HL-60/S4 treated with phorbol 12-myristate 13-acetate at 8.2 ng/mL for 4 days and 3 days (cell line): Measurements from ENCODE around the gene PCNT.
"Not testable (repeated sequence)": the region's sequence is repeated elsewhere in the genome, so short reads cannot be mapped to it uniquely, and the experiment has no call there.

Source experiments
- in situ Hi-C: fragments of 300-500 bp; cut with MboI; formaldehyde crosslinking; loops from 2 replicates; pipeline ENCODE4 v1.15.0; 2022; ENCODE audit warnings: low sequenced_read_pairs

The PCNT gene

GRCh38 chr21:46441331-46441730 lies 117.4 kb downstream of the PCNT start:
- in situ Hi-C loops = no loop called here

- in situ Hi-C loops = no loop called here
These were observed 118.1 kb downstream of the PCNT start for GRCh38 chr21:46441961-46442498.

GRCh38 chr21:46442938-46443337 lies 119.0 kb downstream of the PCNT start:
- in situ Hi-C loops = no loop called here

GRCh38 chr21:46443910-46444309 lies 120.0 kb downstream of the PCNT start:
- in situ Hi-C loops = no loop called here

GRCh38 chr21:46448108-46448507 lies 124.2 kb downstream of the PCNT start:
- in situ Hi-C loops = no loop called here

- in situ Hi-C loops = not testable (repeated sequence)
These were observed 124.9 kb downstream of the PCNT start for GRCh38 chr21:46448855-46449254.

GRCh38 chr21:46452710-46453109 lies 128.8 kb downstream of the PCNT start:
- in situ Hi-C loops = no loop called here

GRCh38 chr21:46454142-46454541 lies 130.2 kb downstream of the PCNT start:
- in situ Hi-C loops = no loop called here

GRCh38 chr21:46454634-46455390 lies 130.9 kb downstream of the PCNT start:
- in situ Hi-C loops = no loop called here

GRCh38 chr21:46455575-46456385 lies 131.8 kb downstream of the PCNT start:
- in situ Hi-C loops = no loop called here

- in situ Hi-C loops = no loop called here
These were observed 132.8 kb downstream of the PCNT start for GRCh38 chr21:46456750-46457149.

GRCh38 chr21:46457801-46458314 lies 133.9 kb downstream of the PCNT start:
- in situ Hi-C loops = no loop called here

GRCh38 chr21:46458315-46459023 lies 134.5 kb downstream of the PCNT start, which contains the start of gene DIP2A:
Gene DIP2A, plus strand, starts transcription at chr21:46458891. Its CDS starts 241 bp downstream, at chr21:46459132.
- in situ Hi-C loops = no loop called here

GRCh38 chr21:46459024-46459355 lies 135.0 kb downstream of the PCNT start:
- in situ Hi-C loops = no loop called here

- in situ Hi-C loops = no loop called here
These were observed 135.6 kb downstream of the PCNT start for GRCh38 chr21:46459356-46460112.

- in situ Hi-C loops = no loop called here
These were observed 138.0 kb downstream of the PCNT start for GRCh38 chr21:46461909-46462308.

GRCh38 chr21:46465153-46465552 lies 141.2 kb downstream of the PCNT start:
- in situ Hi-C loops = not testable (repeated sequence)

GRCh38 chr21:46465651-46466050 lies 141.7 kb downstream of the PCNT start:
- in situ Hi-C loops = no loop called here

GRCh38 chr21:46468108-46468774 lies 144.3 kb downstream of the PCNT start:
- in situ Hi-C loops = no loop called here

- in situ Hi-C loops = no loop called here
These were observed 145.3 kb downstream of the PCNT start for GRCh38 chr21:46469275-46469674.
